Naive thymus-derived CD4-positive, alpha-beta T cell (primary cell): Measurements from ENCODE around the gene ATG7. TPM values are rescaled to one million over a fixed set of nuclear protein-coding genes. Genes with fewer than 3 reads are reported as not detected.
"Not testable (repeated sequence)": the region's sequence is repeated elsewhere in the genome, so short reads cannot be mapped to it uniquely, and the experiment has no call there.

Experiments
- ATAC-seq: fragments of 150-1000 bp; cut with Tn5 transposase; 2 replicates; pipeline ENCODE4 v1.10.0; 2021; ENCODE audit warnings: mild to moderate bottlenecking, moderate library complexity
- CTCF ChIA-PET: fragments of 350-600 bp; sonication (Branson Sonifier 250); formaldehyde crosslinking; loops from one replicate; lab custom pipeline; 2021; ENCODE audit warnings: antibody characterized with exemption; lab: Charles Lee
- POLR2A ChIA-PET: fragments of 350-600 bp; sonication (Branson Sonifier 250); formaldehyde crosslinking; loops from one replicate; lab custom pipeline; 2021; ENCODE audit warnings: antibody characterized with exemption, inconsistent platforms; lab: Charles Lee
- DNase-seq, 9 donors: peaks; one replicate each; pipeline versions ENCODE4 v3.0.0 to v3.0.0-alpha.2; 2020 to 2022; ENCODE audit warnings: mixed read lengths in 1 of 9
- H3K27ac ChIP-seq: one replicate; pipeline ENCODE4 v1.7.0; 2013; ENCODE audit warnings: mild to moderate bottlenecking, low read depth, low read length, moderate library complexity
- H3K27me3 ChIP-seq, 2 donors: one replicate each; pipeline ENCODE4 v1.7.0; 2013; ENCODE audit warnings: low read length in 2 of 2, mild to moderate bottlenecking in 2 of 2, moderate library complexity in 2 of 2; ENCODE audit not compliant: control insufficient read depth in 2 of 2, insufficient read depth in 2 of 2
- H3K36me3 ChIP-seq, 3 experiments: 1 replicate in 2 of 3; 2 replicates in 1 of 3; pipeline ENCODE4 v1.7.0; 2013; ENCODE audit warnings: low read length in 3 of 3, mild to moderate bottlenecking in 3 of 3, moderate library complexity in 1 of 3; ENCODE audit not compliant: insufficient read depth in 3 of 3, control insufficient read depth in 2 of 3
- H3K4me1 ChIP-seq, 2 donors: one replicate each; pipeline ENCODE4 v1.7.0; 2013; ENCODE audit warnings: low read length in 2 of 2, mild to moderate bottlenecking in 2 of 2, moderate library complexity in 1 of 2; ENCODE audit not compliant: control insufficient read depth in 2 of 2, insufficient read depth in 2 of 2
- H3K4me3 ChIP-seq: 2 replicates; pipeline ENCODE4 v1.7.0; 2013; ENCODE audit warnings: mild to moderate bottlenecking, low read length
- H3K9me3 ChIP-seq, 3 experiments: 1 replicate in 2 of 3; 2 replicates in 1 of 3; pipeline ENCODE4 v1.7.0; 2013; ENCODE audit warnings: low read length in 3 of 3; ENCODE audit not compliant: control insufficient read depth in 2 of 3
- H3K27ac Mint-ChIP-seq, 9 donors: one replicate each; pipeline ENCODE4 v1.8.0; 2020 to 2022; ENCODE audit warnings: mixed read lengths in 9 of 9, mild to moderate bottlenecking in 8 of 9, moderate library complexity in 5 of 9, inconsistent platforms in 2 of 9
- H3K27me3 Mint-ChIP-seq, 5 donors: one replicate each; pipeline ENCODE4 v1.8.0; 2021 to 2022; ENCODE audit warnings: mixed read lengths in 5 of 5, mild to moderate bottlenecking in 1 of 5
- H3K36me3 Mint-ChIP-seq, 5 donors: one replicate each; pipeline ENCODE4 v1.8.0; 2020 to 2022; ENCODE audit warnings: mixed read lengths in 5 of 5, mild to moderate bottlenecking in 3 of 5, inconsistent platforms in 1 of 5
- H3K4me1 Mint-ChIP-seq, 7 donors: one replicate each; pipeline ENCODE4 v1.8.0; 2020 to 2022; ENCODE audit warnings: mixed read lengths in 7 of 7, mild to moderate bottlenecking in 3 of 7, inconsistent platforms in 1 of 7
- H3K4me3 Mint-ChIP-seq, 10 donors: one replicate each; pipeline ENCODE4 v1.8.0; 2020 to 2022; ENCODE audit warnings: mild to moderate bottlenecking in 10 of 10, mixed read lengths in 10 of 10, moderate library complexity in 6 of 10, inconsistent platforms in 2 of 10
- H3K9me3 Mint-ChIP-seq, 11 donors: one replicate each; pipeline ENCODE4 v1.8.0; 2020 to 2022; ENCODE audit warnings: mixed read lengths in 11 of 11, mild to moderate bottlenecking in 4 of 11, inconsistent platforms in 1 of 11, moderate library complexity in 1 of 11
- intact Hi-C, 2 donors: fragments of 100-400 bp; cut with micrococcal nuclease; formaldehyde crosslinking; loops; one replicate each; pipeline ENCODE4 v1.15.1; 2023
- polyA plus RNA-seq, 2 donors: library from polyadenylated mRNA; unstranded; fragments of 300-500 nt; fragmentation: Illumina TruSeq; gene quantifications; one replicate each; pipeline ENCODE4 v1.2.3, GENCODE V29; 2021
- total RNA-seq, 6 experiments: library from RNA in 5 of 6; stranded (reverse) in 5 of 6; gene quantifications; 1 replicate in 5 of 6; 2 replicates in 1 of 6; pipeline ENCODE4 v1.2.3 and lab custom pipeline; 2021 to 2026

Gene ATG7
- total and polyA plus RNA-seq, 7 experiments from 2014 or later = 12.0 to 80.3 (median 33.6) TPM

GRCh38 chr3:11478167-11478566 lies 206.0 kb downstream of the ATG7 start:
- Mint-ChIP-seq H3K36me3 (peaks cover 0 to 14% (median 2%) of the 10 kb centered on the region in 5 donors), H3K4me1 (peaks cover 0 to 5% (median 0%) of the 10 kb centered on the region in 7 donors), H3K27ac (no peak overlapping the region), H3K4me3 (no peak overlapping the region), H3K27me3 (no peaks in the 10 kb centered on the region), H3K9me3 (no peaks in the 10 kb centered on the region)
- Histone ChIP-seq H3K27ac (no peak overlapping the region), H3K9me3 (no peaks in the 10 kb centered on the region), H3K27me3 (no peaks in the 10 kb centered on the region), H3K4me1 (no peaks in the 10 kb centered on the region), H3K4me3 (no peak overlapping the region), H3K36me3 (peaks cover 0 to 4% (median 0%) of the 10 kb centered on the region in 3 experiments)
- no peak for DNase-seq
- POLR2A ChIA-PET = interaction anchor here (0.6 kb wide), 1 partner anchor 15 kb away, joined by 4 read pairs; no protein-coding TSS in a partner anchor
- CTCF ChIA-PET = no interaction called here
- intact Hi-C loops = no loop called here
- no peak for ATAC-seq

GRCh38 chr3:11479221-11479620 lies 207.0 kb downstream of the ATG7 start:
- Histone ChIP-seq H3K27ac (no peak overlapping the region), H3K4me1 (no peaks in the 10 kb centered on the region), H3K36me3 (peaks cover 0 to 4% (median 0%) of the 10 kb centered on the region in 3 experiments), H3K4me3 (no peak overlapping the region), H3K9me3 (peaks cover 0 to 4% (median 0%) of the 10 kb centered on the region in 3 experiments), H3K27me3 (no peaks in the 10 kb centered on the region)
- ChIA-PET CTCF (no interaction called here), POLR2A (no interaction called here)
- Mint-ChIP-seq H3K4me1 (peaks cover 0 to 5% (median 0%) of the 10 kb centered on the region in 7 donors), H3K27me3 (no peaks in the 10 kb centered on the region), H3K36me3 (peaks cover 0 to 14% (median 4%) of the 10 kb centered on the region in 5 donors), H3K9me3 (peaks cover 0 to 7% (median 0%) of the 10 kb centered on the region in 11 donors), H3K27ac (no peak overlapping the region), H3K4me3 (no peak overlapping the region)
- DNase-seq (no peak), ATAC-seq (no peak)
- intact Hi-C loops = no loop called here

- no peaks in the 10 kb centered on the region for H3K27me3 Mint-ChIP-seq
Measured at GRCh38 chr3:11480663-11481298, 208.6 kb downstream of the ATG7 start.

GRCh38 chr3:11481556-11481955 lies 209.4 kb downstream of the ATG7 start:
- H3K36me3 ChIP-seq = peaks cover 0 to 4% (median 0%) of the 10 kb centered on the region in 3 experiments
- POLR2A ChIA-PET = no interaction called here

More at GRCh38 chr3:11480663-11481298, 208.6 kb downstream of the ATG7 start:
- Histone ChIP-seq H3K27ac (no peak overlapping the region), H3K4me3 (no peak overlapping the region), H3K4me1 (no peaks in the 10 kb centered on the region), H3K36me3 (peaks cover 0 to 4% (median 0%) of the 10 kb centered on the region in 3 experiments), H3K9me3 (peaks cover 0 to 4% (median 0%) of the 10 kb centered on the region in 3 experiments), H3K27me3 (no peaks in the 10 kb centered on the region)
- DNase-seq (no peak), ATAC-seq (no peak)
- Mint-ChIP-seq H3K9me3 (peaks cover 0 to 10% (median 0%) of the 10 kb centered on the region in 11 donors), H3K4me1 (peaks cover 0 to 5% (median 0%) of the 10 kb centered on the region in 7 donors), H3K36me3 (peaks cover 0 to 14% (median 4%) of the 10 kb centered on the region in 5 donors), H3K4me3 (no peak overlapping the region), H3K27ac (no peak overlapping the region)
- CTCF ChIA-PET = no interaction called here
- intact Hi-C loops = no loop called here
- POLR2A ChIA-PET = no interaction called here

GRCh38 chr3:11482021-11482420 lies 209.8 kb downstream of the ATG7 start:
- Histone ChIP-seq H3K36me3 (peaks cover 0 to 4% (median 0%) of the 10 kb centered on the region in 3 experiments), H3K27me3 (no peaks in the 10 kb centered on the region), H3K9me3 (peaks cover 0 to 4% (median 0%) of the 10 kb centered on the region in 3 experiments), H3K4me3 (no peak overlapping the region), H3K4me1 (no peaks in the 10 kb centered on the region), H3K27ac (no peak overlapping the region)
- peaks cover 0 to 5% (median 0%) of the 10 kb centered on the region in 7 donors for H3K4me1 Mint-ChIP-seq
- peaks cover 0 to 10% (median 0%) of the 10 kb centered on the region in 11 donors for H3K9me3 Mint-ChIP-seq
- DNase-seq (no peak), ATAC-seq (no peak)
- no peaks in the 10 kb centered on the region for H3K27me3 Mint-ChIP-seq
- H3K36me3 Mint-ChIP-seq = peaks cover 0 to 11% (median 6%) of the 10 kb centered on the region in 5 donors
- ChIA-PET CTCF (interaction anchor here (0.6 kb wide), 1 partner anchor 131 kb away, joined by 5 read pairs; no protein-coding TSS in a partner anchor), POLR2A (no interaction called here)
- no peak overlapping the region for H3K27ac Mint-ChIP-seq
- H3K4me3 Mint-ChIP-seq = no peak overlapping the region
- intact Hi-C loops = no loop called here

More at GRCh38 chr3:11481556-11481955, 209.4 kb downstream of the ATG7 start:
- intact Hi-C loops = no loop called here
- Histone ChIP-seq H3K9me3 (peaks cover 0 to 4% (median 0%) of the 10 kb centered on the region in 3 experiments), H3K27me3 (no peaks in the 10 kb centered on the region), H3K4me3 (no peak overlapping the region), H3K27ac (no peak overlapping the region), H3K4me1 (no peaks in the 10 kb centered on the region)
- DNase-seq (no peak), ATAC-seq (no peak)
- H3K27me3 Mint-ChIP-seq = no peaks in the 10 kb centered on the region
- H3K27ac Mint-ChIP-seq = no peak overlapping the region
- CTCF ChIA-PET = interaction anchor here (0.6 kb wide), 1 partner anchor 131 kb away, joined by 5 read pairs; no protein-coding TSS in a partner anchor
- H3K9me3 Mint-ChIP-seq = peaks cover 0 to 10% (median 0%) of the 10 kb centered on the region in 11 donors
- H3K4me3 Mint-ChIP-seq = no peak overlapping the region
- H3K36me3 Mint-ChIP-seq = peaks cover 0 to 11% (median 6%) of the 10 kb centered on the region in 5 donors
- peaks cover 0 to 5% (median 0%) of the 10 kb centered on the region in 7 donors for H3K4me1 Mint-ChIP-seq

- H3K27me3 Mint-ChIP-seq, H3K4me1 ChIP-seq: not testable (repeated sequence)
Measured at GRCh38 chr3:11488356-11488755, 216.2 kb downstream of the ATG7 start.

More at GRCh38 chr3:11488356-11488755, 216.2 kb downstream of the ATG7 start:
- H3K36me3 ChIP-seq, DNase-seq, POLR2A ChIA-PET, H3K4me3 Mint-ChIP-seq, H3K27me3 ChIP-seq, CTCF ChIA-PET, H3K9me3 ChIP-seq, H3K4me1 Mint-ChIP-seq, ATAC-seq, H3K27ac Mint-ChIP-seq, H3K27ac ChIP-seq, intact Hi-C loops, H3K4me3 ChIP-seq: not testable (repeated sequence)
- H3K9me3 Mint-ChIP-seq = peaks cover 0 to 15% (median 7%) of the 10 kb centered on the region in 11 donors
- H3K36me3 Mint-ChIP-seq = peaks cover 0 to 24% (median 14%) of the 10 kb centered on the region in 5 donors
